ENCODE measurements around the gene RPN2. TPM values are rescaled to one million over a fixed set of nuclear protein-coding genes. Genes with fewer than 3 reads are reported as not detected.

The RPN2 gene
- total RNA-seq, 1 donor from 2014 or later: 252 TPM

Other genes starting within 250 kb of the RPN2 start
- 8.9 and 17.2 TPM in 2 replicates for gene SAMHD1, start 227.6 kb upstream of the RPN2 start, total RNA-seq
- 2.6 and 3.9 TPM in 2 replicates for gene RBL1, start 83.3 kb upstream of the RPN2 start, total RNA-seq
- 0.65 and 0.79 TPM in 2 replicates for gene MROH8, start 218 bp downstream of the RPN2 start, total RNA-seq
- not detected in 2 replicates for gene GHRH, start 82.5 kb downstream of the RPN2 start, total RNA-seq
- 10.1 and 10.5 TPM in 2 replicates for gene MANBAL, start 110.3 kb downstream of the RPN2 start, total RNA-seq
- gene SRC, start 166.8 kb downstream of the RPN2 start, total RNA-seq: 1.4 and 4.1 TPM in 2 replicates

Data from lung microvascular endothelial cell (primary cell).